Hepatocyte (in vitro differentiated cells): ENCODE measurements around the gene EPAS1. TPM values are rescaled to one million over a fixed set of nuclear protein-coding genes. Genes with fewer than 3 reads are reported as not detected.
A peak's percentile ranks its signal among the peaks of the same experiment; 100 is the strongest.

ENCODE experiments used
- DNase-seq: peaks from one replicate; pipeline ENCODE4 v3.0.0-alpha.2; 2016; ENCODE audit warnings: low spot score
- H2AFZ ChIP-seq: fragments of 200-600 bp; sonication (generic); 2 replicates; pipeline ENCODE4 v1.6.0; 2016; ENCODE audit warnings: antibody characterized with exemption, mild to moderate bottlenecking
- H3K27ac ChIP-seq: fragments of 200-600 bp; sonication (generic); 2 replicates; pipeline ENCODE4 v1.5.1; 2016; ENCODE audit warnings: mild to moderate bottlenecking
- H3K27me3 ChIP-seq: fragments of 200-600 bp; sonication (generic); 2 replicates; pipeline ENCODE4 v1.6.1; 2016
- H3K36me3 ChIP-seq: fragments of 200-600 bp; sonication (generic); replicated peaks from 2 replicates; pipeline ENCODE4 v1.5.1; 2016; ENCODE audit warnings: low read depth; ENCODE audit not compliant: insufficient read depth
- H3K4me1 ChIP-seq: fragments of 200-600 bp; sonication (generic); 2 replicates; pipeline ENCODE4 v1.5.1; 2016; ENCODE audit warnings: mild to moderate bottlenecking, moderate library complexity; ENCODE audit not compliant: insufficient read depth
- H3K4me2 ChIP-seq: fragments of 200-600 bp; sonication (generic); 2 replicates; pipeline ENCODE4 v1.6.0; 2016
- H3K4me3 ChIP-seq: fragments of 200-600 bp; sonication (generic); 2 replicates; pipeline ENCODE4 v1.5.1; 2016; ENCODE audit warnings: mild to moderate bottlenecking
- H3K79me2 ChIP-seq: fragments of 200-600 bp; sonication (generic); 2 replicates; pipeline ENCODE4 v1.6.0; 2017; ENCODE audit warnings: mild to moderate bottlenecking
- H3K9me2 ChIP-seq: fragments of 200-600 bp; sonication (generic); replicated peaks from 2 replicates; pipeline ENCODE4 v1.6.0; 2017; ENCODE audit warnings: mild to moderate bottlenecking; ENCODE audit not compliant: insufficient read depth
- H3K9me3 ChIP-seq: fragments of 200-600 bp; sonication (generic); 2 replicates; pipeline ENCODE4 v1.5.1; 2016; ENCODE audit warnings: low read depth, mild to moderate bottlenecking
- H4K20me1 ChIP-seq: fragments of 200-600 bp; sonication (generic); 2 replicates; pipeline ENCODE4 v1.6.0; 2016; ENCODE audit warnings: mild to moderate bottlenecking; ENCODE audit not compliant: insufficient read depth, poor library complexity, severe bottlenecking
- CTCF ChIP-seq: fragments of 200-600 bp; sonication (generic); IDR thresholded peaks from 2 replicates; pipeline ENCODE4 v1.5.1; 2016; ENCODE audit warnings: antibody characterized with exemption, mild to moderate bottlenecking; ENCODE audit not compliant: poor library complexity
- EZH2 ChIP-seq: fragments of 200-600 bp; sonication (generic); IDR thresholded peaks from 2 replicates; pipeline ENCODE4 v1.6.1; 2016; ENCODE audit warnings: antibody characterized with exemption, mild to moderate bottlenecking, borderline replicate concordance
- EZH2phosphoT487 ChIP-seq: fragments of 200-600 bp; sonication (generic); IDR thresholded peaks from one replicate; pipeline ENCODE4 v1.6.1; 2018; ENCODE audit warnings: antibody characterized with exemption, mild to moderate bottlenecking, low read depth, moderate library complexity; ENCODE audit not compliant: unreplicated experiment, severe bottlenecking
- WGBS: methylation state at CpG from one replicate; pipeline ENCODE4 v1.1.6; 2016; ENCODE audit warnings: low lambda C conversion rate; ENCODE audit errors: missing lambda C conversion rate; 5-methylcytosine and 5-hydroxymethylcytosine counted together
- polyA plus RNA-seq: library from polyadenylated mRNA; unstranded; fragments of >200 nt; fragmentation: Nextera tagmentation; extraction: Ambion mirVana; gene quantifications from 2 replicates; pipeline ENCODE4 v1.2.1, GENCODE V29; 2016
- total RNA-seq: library from RNA; depleted of rRNA; stranded (reverse); fragments of >200 nt; gene quantifications from 2 replicates; pipeline ENCODE4 v1.2.3, GENCODE V29; 2014

The EPAS1 gene
- total and polyA plus RNA-seq, 2 experiments from 2014 or later: 112 to 115 TPM

DNA sequence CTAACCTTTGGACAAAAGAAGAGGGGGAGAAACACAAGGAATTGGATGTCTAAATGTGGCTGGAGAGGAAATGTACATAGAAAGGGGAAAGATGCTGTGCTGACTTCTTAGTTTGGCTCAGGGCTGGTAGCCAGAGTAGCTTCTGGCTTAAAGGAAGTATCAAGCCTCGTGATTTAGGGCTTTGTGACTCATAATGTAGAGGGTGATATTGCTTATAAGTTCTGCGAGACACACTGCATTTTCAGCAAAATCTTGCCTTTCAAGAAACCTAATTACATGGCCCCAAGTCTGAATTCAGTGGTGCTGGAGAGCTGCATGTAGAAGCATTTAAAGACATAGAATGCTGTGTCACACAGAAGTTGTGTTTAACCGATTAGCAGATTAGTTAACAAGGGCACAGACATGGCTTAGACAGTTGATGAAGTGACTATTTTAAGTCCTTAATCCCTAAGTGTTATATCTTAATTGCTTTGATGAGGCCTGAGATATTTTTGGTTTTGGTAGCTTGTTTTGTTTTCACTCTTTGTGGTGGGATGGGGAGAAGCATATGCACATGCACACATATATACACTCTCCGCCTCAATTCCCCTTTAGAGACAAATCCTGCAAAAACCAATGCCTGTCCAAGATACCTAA is 66.4 kb downstream of the EPAS1 start:
- no peak for TF ChIP-seq EZH2phosphoT487
- TF ChIP-seq CTCF: no peak
- no peak for TF ChIP-seq EZH2
- H3K27ac ChIP-seq: no peak overlapping the region

DNA sequence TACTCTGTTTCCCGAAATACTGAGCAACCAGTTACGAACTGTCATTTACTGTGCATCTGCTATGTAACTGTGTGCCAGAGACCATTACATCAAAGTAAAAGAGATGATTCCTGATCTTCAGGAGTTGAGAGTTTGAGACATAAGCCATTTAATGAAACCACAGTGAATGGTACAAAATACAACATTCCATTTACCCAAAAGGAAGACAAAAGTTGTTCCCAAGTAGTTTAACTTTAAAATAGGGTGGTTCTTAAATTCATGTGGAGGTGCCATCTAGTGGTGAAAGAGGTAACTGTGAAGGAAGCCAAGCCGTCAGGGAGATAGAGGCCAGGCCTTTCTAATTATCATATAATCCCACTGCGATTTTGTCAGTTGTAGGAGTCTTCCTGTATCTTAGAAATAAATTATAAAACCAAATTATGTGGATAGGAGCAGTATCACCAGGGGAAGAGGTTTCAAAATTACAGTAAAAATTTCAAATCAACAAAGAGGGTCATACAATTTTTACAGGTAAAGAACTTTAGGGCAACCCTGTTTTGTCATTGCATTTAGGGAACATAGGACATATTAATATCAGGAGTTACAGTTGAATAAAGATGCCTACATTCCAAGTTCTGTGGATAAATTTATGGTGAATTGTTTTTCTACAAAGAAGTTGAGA is 67.7 kb downstream of the EPAS1 start:
- no peak overlapping the region for H3K27ac ChIP-seq
- H3K27me3 ChIP-seq: no peaks in the 10 kb centered on the region
- no peak overlapping the region for H2AFZ ChIP-seq
- no peaks in the 10 kb centered on the region for H3K36me3 ChIP-seq
- no peaks in the 10 kb centered on the region for H4K20me1 ChIP-seq
- no peaks in the 10 kb centered on the region for H3K9me2 ChIP-seq
- WGBS: 59% methylated on average over 4 of the region's 4 CpGs
- peak; percentile 71 for DNase-seq
- no peaks in the 10 kb centered on the region for H3K9me3 ChIP-seq
- H3K79me2 ChIP-seq: peaks cover 6% of the 10 kb centered on the region
- no peak overlapping the region for H3K4me3 ChIP-seq
- no peak overlapping the region for H3K4me2 ChIP-seq
- no peaks in the 10 kb centered on the region for H3K4me1 ChIP-seq
- peak; percentile 76 for TF ChIP-seq CTCF
- TF ChIP-seq EZH2phosphoT487: no peak

More for the DNA sequence above, 66.4 kb downstream of the EPAS1 start:
- H3K9me2 ChIP-seq: no peaks in the 10 kb centered on the region
- H3K4me2 ChIP-seq: no peak overlapping the region
- 76% methylated on average over 4 of the region's 4 CpGs for whole genome bisulfite sequencing
- H2AFZ ChIP-seq: no peak overlapping the region
- no peaks in the 10 kb centered on the region for H3K36me3 ChIP-seq
- no peaks in the 10 kb centered on the region for H4K20me1 ChIP-seq
- no peaks in the 10 kb centered on the region for H3K9me3 ChIP-seq
- H3K79me2 ChIP-seq: peaks cover 6% of the 10 kb centered on the region
- no peaks in the 10 kb centered on the region for H3K4me1 ChIP-seq
- no peak for DNase-seq
- no peaks in the 10 kb centered on the region for H3K27me3 ChIP-seq
- H3K4me3 ChIP-seq: no peak overlapping the region

- WGBS: 86% methylated on average over 15 of the region's 15 CpGs
- Histone ChIP-seq H3K4me2 (no peak overlapping the region), H3K27ac (no peak overlapping the region), H3K36me3 (no peaks in the 10 kb centered on the region), H2AFZ (no peak overlapping the region), H3K4me3 (no peak overlapping the region), H3K79me2 (peaks cover 6% of the 10 kb centered on the region), H4K20me1 (no peaks in the 10 kb centered on the region), H3K27me3 (no peaks in the 10 kb centered on the region), H3K9me2 (no peaks in the 10 kb centered on the region), H3K9me3 (no peaks in the 10 kb centered on the region), H3K4me1 (no peaks in the 10 kb centered on the region)
- no peak for DNase-seq
- TF ChIP-seq EZH2: no peak
- peak; percentile 57 for TF ChIP-seq CTCF
Measured at GRCh38 chr2:46365913-46366667, 68.9 kb downstream of the EPAS1 start.
